Spleen (tissue), 11 donors: ENCODE data around the gene RNF14. TPM values are rescaled to one million over a fixed set of nuclear protein-coding genes. Genes with fewer than 3 reads are reported as not detected.

Experiments used
- DNase-seq: peaks from one replicate; pipeline ENCODE4 v3.0.0-alpha.2; 2020
- H3K27ac ChIP-seq, 8 donors: fragments of 200-600 bp; sonication (generic) in 7 of 8; 1 replicate in 4 of 8; 2 replicates in 4 of 8; pipeline versions ENCODE4 v1.5.0 to v1.8.0; 2016 to 2021; ENCODE audit warnings: inconsistent platforms in 4 of 8, mild to moderate bottlenecking in 4 of 8, moderate library complexity in 1 of 8
- H3K27me3 ChIP-seq, 7 donors: fragments of 200-600 bp; sonication (generic) in 6 of 7; replicated peaks in 1 of 7; 1 replicate in 4 of 7; 2 replicates in 3 of 7; pipeline versions ENCODE4 v1.5.0 to v1.8.0; 2016 to 2021; ENCODE audit warnings: inconsistent platforms in 3 of 7, mild to moderate bottlenecking in 1 of 7
- H3K36me3 ChIP-seq, 6 donors: fragments of 200-600 bp; sonication (generic) in 5 of 6; 1 replicate in 4 of 6; 2 replicates in 2 of 6; pipeline versions ENCODE4 v1.5.0 to v1.8.0; 2016 to 2021; ENCODE audit warnings: inconsistent platforms in 2 of 6
- H3K4me1 ChIP-seq, 6 donors: fragments of 200-600 bp; sonication (generic) in 5 of 6; 1 replicate in 3 of 6; 2 replicates in 3 of 6; pipeline versions ENCODE4 v1.5.0 to v1.8.0; 2016 to 2021; ENCODE audit warnings: inconsistent platforms in 3 of 6
- H3K4me3 ChIP-seq, 8 donors: fragments of 200-600 bp; sonication (generic) in 7 of 8; 1 replicate in 4 of 8; 2 replicates in 4 of 8; pipeline versions ENCODE4 v1.5.0 to v1.8.0; 2016 to 2021; ENCODE audit warnings: inconsistent platforms in 4 of 8, mild to moderate bottlenecking in 4 of 8, moderate library complexity in 2 of 8
- H3K9me3 ChIP-seq, 8 donors: fragments of 200-600 bp; sonication (generic) in 7 of 8; 1 replicate in 4 of 8; 2 replicates in 4 of 8; pipeline versions ENCODE4 v1.5.0 to v1.8.0; 2016 to 2021; ENCODE audit warnings: inconsistent platforms in 4 of 8
- POLR2A ChIP-seq, 3 donors: fragments of 450-650 bp; IDR thresholded peaks; one replicate each; pipeline ENCODE4 v1.5.1; 2017; ENCODE audit warnings: antibody characterized with exemption in 3 of 3, mild to moderate bottlenecking in 1 of 3
- POLR2AphosphoS5 ChIP-seq, 3 donors: sonication (generic); formaldehyde crosslinking; IDR thresholded peaks; one replicate each; pipeline ENCODE4 v1.5.1; 2017; ENCODE audit warnings: antibody characterized with exemption in 3 of 3
- WGBS, 5 donors: extraction: QIAGEN DNeasy Blood & Tissue Kit in 3 of 5; methylation state at CpG; one replicate each; pipeline versions ENCODE4 v1.1.5 to v1.1.7; 2013 to 2018; 5-methylcytosine and 5-hydroxymethylcytosine counted together
- intact Hi-C: fragments of 100-400 bp; cut with DNase I; formaldehyde crosslinking; loops from one replicate; pipeline ENCODE4 v1.15.0; 2023; ENCODE audit warnings: low total_unique reads
- polyA plus RNA-seq, 3 donors: library from polyadenylated mRNA; stranded (reverse); fragments of 200-250 nt; gene quantifications; one replicate each; pipeline ENCODE4 v1.2.1, GENCODE V29; 2013
- total RNA-seq, 7 donors: library from RNA; depleted of rRNA in 3 of 7; stranded (reverse); fragments of >200 nt in 3 of 7; fragmentation: NEBNext Ultra II Directional in 4 of 7; extraction: Animal tissue kit (Norgen Biotek cat#: 25700) in 4 of 7; gene quantifications; one replicate each; pipeline versions ENCODE4 v1.1.0 to v1.2.1, GENCODE V29; 2016 to 2021
- TF ChIP-seq, protein P1 (sequence below), 11 experiments: fragments of 200-600 bp in 7 of 11; fragments of 450-650 bp in 4 of 11; sonication (generic) in 4 of 11; IDR thresholded peaks in 8 of 11; conservative IDR thresholded peaks in 3 of 11; 1 replicate in 7 of 11; 2 replicates in 4 of 11; pipeline versions ENCODE4 v1.4.0 to v1.8.0; 2016 to 2021; ENCODE audit warnings: antibody characterized with exemption in 11 of 11, inconsistent platforms in 4 of 11, mild to moderate bottlenecking in 1 of 11
- donor health status: healthy with polysubstance abuse.
- donor health status: DM: no; HTN: no; CAD: no; lungs with moderate emphysema.
- donor health status: DM: no; HTN: no; CAD: no.
- donor health status: Bipolar disorder and iron deficiency.
- donor health status: healthy.
- donor health status: DM: no; HTN: no; CAD: no.
- donor health status: DM: yes; HTN: yes; CAD: no.

RNF14 gene
- total and polyA plus RNA-seq, 10 donors = 13.6 to 60.2 (median 45.3) TPM

DNA sequence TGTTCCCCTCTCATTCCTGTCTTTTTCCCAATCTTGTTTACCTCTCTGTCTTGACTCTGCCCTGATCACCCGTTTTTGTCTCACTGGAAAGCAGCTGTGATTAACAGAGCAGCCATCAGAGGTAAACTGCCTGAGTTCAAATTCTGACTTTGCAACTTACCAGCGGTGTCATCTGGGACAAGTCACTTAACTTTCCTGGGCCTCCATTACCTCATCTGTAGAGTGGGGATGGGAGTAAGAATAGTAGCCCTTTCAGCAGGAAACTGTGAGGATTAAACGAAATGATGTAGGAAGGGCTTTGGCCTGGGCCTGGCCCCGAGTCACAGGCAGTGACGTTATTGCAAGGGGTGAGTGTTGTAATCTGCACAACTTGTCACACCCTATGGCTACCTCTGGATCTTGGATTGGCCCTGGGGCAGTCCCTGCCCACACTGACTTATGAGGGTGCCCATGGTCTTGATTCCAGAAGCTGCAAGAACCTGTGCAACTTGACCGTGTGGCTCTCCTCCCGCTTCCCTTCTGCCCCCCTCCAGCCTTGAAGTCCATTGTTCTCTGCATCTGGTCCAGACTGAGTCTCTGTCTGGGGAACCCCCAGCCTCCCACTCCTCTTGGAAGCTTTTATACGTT lies 10.2 kb upstream of the RNF14 start:
- intact Hi-C loops = loop anchor here (10.0 kb wide), 1 partner anchor 74 kb away; no protein-coding TSS in a partner anchor
- DNase-seq = no peak
- peak overlapping the region in 3 of 8 donors; percentile 41 to 64 (median 53) for H3K4me3 ChIP-seq
- no peaks in the 10 kb centered on the region for H3K27me3 ChIP-seq
- H3K9me3 ChIP-seq = no peaks in the 10 kb centered on the region
- H3K36me3 ChIP-seq = peaks cover 0 to 8% (median 0%) of the 10 kb centered on the region in 6 donors
- H3K4me1 ChIP-seq = peaks cover 31 to 81% (median 52%) of the 10 kb centered on the region in 6 donors
- H3K27ac ChIP-seq = peak overlapping the region in 7 of 8 donors; percentile 41 to 82 (median 76)
- 43 to 55% (median 49%) methylated on average over 8 of the region's 8 CpGs for WGBS, 5 donors
- TF ChIP-seq POLR2AphosphoS5 (IDR thresholded peaks at IDR 0.05) = no peak
- TF ChIP-seq, protein P1, sequence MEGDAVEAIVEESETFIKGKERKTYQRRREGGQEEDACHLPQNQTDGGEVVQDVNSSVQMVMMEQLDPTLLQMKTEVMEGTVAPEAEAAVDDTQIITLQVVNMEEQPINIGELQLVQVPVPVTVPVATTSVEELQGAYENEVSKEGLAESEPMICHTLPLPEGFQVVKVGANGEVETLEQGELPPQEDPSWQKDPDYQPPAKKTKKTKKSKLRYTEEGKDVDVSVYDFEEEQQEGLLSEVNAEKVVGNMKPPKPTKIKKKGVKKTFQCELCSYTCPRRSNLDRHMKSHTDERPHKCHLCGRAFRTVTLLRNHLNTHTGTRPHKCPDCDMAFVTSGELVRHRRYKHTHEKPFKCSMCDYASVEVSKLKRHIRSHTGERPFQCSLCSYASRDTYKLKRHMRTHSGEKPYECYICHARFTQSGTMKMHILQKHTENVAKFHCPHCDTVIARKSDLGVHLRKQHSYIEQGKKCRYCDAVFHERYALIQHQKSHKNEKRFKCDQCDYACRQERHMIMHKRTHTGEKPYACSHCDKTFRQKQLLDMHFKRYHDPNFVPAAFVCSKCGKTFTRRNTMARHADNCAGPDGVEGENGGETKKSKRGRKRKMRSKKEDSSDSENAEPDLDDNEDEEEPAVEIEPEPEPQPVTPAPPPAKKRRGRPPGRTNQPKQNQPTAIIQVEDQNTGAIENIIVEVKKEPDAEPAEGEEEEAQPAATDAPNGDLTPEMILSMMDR (IDR thresholded peaks at IDR 0.05 in 8 of 11, conservative IDR thresholded peaks at IDR 0.05 in 3 of 11) = peak in 1 of 11 experiments; percentile 2
- no peak for TF ChIP-seq POLR2A (IDR thresholded peaks at IDR 0.05)

DNA sequence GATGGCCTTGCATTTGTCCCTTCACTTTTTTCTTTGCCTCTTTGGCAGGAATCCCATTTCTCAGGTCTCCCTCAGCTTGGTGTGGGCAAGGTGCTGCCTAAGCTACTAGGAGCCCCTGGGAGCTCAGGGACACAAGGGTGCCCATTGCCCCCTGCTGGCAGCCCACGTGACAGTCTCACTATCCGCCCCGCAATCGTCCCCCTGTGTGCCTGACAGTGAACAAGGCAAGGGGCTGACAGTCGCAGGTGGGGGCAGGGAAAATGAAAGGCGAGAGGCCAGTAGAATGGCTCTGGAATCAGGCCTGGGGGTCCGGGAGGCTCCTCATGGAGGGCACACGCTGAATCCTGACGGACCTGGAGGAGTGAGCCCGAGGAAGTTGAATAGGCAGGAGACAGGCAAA lies 8.9 kb upstream of the RNF14 start:
- H3K9me3 ChIP-seq = no peaks in the 10 kb centered on the region
- H3K4me3 ChIP-seq = no peak overlapping the region
- H3K4me1 ChIP-seq = peaks cover 31 to 69% (median 45%) of the 10 kb centered on the region in 6 donors
- WGBS, 5 donors = 65 to 85% (median 72%) methylated on average over 10 of the region's 10 CpGs
- H3K27ac ChIP-seq = peak overlapping the region in 5 of 8 donors; percentile 61 to 81 (median 70)
- intact Hi-C loops = loop anchor here (5.0 kb wide), 1 partner anchor 268 kb away; no protein-coding TSS in a partner anchor
- H3K36me3 ChIP-seq = peaks cover 0 to 8% (median 0%) of the 10 kb centered on the region in 6 donors
- TF ChIP-seq POLR2AphosphoS5 (IDR thresholded peaks at IDR 0.05) = no peak
- no peak for TF ChIP-seq POLR2A (IDR thresholded peaks at IDR 0.05)
- TF ChIP-seq, protein P1 (IDR thresholded peaks at IDR 0.05 in 8 of 11, conservative IDR thresholded peaks at IDR 0.05 in 3 of 11) = peak in 1 of 11 experiments; percentile 16
- DNase-seq = peak; percentile 84
- no peaks in the 10 kb centered on the region for H3K27me3 ChIP-seq

DNA sequence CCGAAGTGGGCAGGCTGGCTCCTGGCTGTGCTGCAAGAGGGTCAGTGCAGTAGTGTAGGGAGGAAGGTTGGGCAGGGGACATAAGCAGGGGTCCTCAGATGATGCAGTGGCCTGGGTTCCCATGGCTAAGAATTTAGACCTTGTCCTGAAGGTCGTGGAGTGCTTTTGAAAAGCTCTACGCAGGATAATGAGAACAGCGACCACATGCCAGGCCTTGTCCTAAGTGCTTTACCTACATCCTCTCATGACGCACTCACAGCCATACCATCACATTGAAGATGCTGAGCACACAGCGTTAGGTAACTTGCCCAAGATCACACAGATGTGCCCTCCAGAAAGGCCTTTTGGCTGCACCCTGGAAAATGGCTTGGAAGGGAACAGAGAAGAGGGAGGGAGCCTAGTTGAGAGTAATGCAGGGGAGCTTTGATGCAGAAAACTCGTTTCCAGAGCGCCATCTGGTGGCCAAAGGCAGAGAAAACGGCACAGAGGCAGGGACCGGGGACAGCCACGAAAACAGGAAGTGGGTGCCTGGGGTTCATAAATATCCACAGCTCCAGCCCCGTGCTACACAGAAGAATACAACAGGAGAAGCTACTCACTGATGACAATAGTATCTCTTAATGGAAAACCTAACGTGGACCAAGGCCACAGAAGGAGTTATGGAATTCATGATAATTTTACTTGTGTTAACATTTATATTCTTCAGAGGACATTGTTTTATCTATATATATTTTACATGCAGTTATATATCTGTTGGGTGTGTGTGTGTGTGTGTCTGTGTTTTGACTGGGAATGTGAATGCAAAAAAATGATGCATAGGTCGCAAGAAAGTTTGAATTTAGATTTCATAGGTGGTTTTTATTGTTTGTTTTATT lies 8.2 kb upstream of the RNF14 start:
- Histone ChIP-seq H3K9me3 (no peaks in the 10 kb centered on the region), H3K27me3 (no peaks in the 10 kb centered on the region), H3K36me3 (peaks cover 0 to 6% (median 0%) of the 10 kb centered on the region in 6 donors), H3K4me1 (peaks cover 31 to 64% (median 43%) of the 10 kb centered on the region in 6 donors), H3K4me3 (peak overlapping the region in 1 of 8 donors; percentile 21), H3K27ac (peak overlapping the region in 7 of 8 donors; percentile 9 to 81 (median 61))
- intact Hi-C loops = loop anchor here (5.0 kb wide), 1 partner anchor 268 kb away; no protein-coding TSS in a partner anchor
- 23 to 30% (median 27%) methylated on average over 14 of the region's 14 CpGs for WGBS, 5 donors
- TF ChIP-seq, protein P1 (IDR thresholded peaks at IDR 0.05 in 8 of 11, conservative IDR thresholded peaks at IDR 0.05 in 3 of 11) = peak; percentile 91 to 99 (median 97)
- TF ChIP-seq POLR2AphosphoS5 (IDR thresholded peaks at IDR 0.05) (peak in 2 of 3 donors; percentile 46 to 68), POLR2A (IDR thresholded peaks at IDR 0.05) (no peak)
- peak; percentile 96 for DNase-seq
